GM13976 (cell line): ENCODE data around the gene NSD1.
"Not testable (repeated sequence)": the region's sequence is repeated elsewhere in the genome, so short reads cannot be mapped to it uniquely, and the experiment has no call there.

Experiments
- DNase-seq: peaks from one replicate; pipeline ENCODE4 v3.0.0; 2012; ENCODE audit warnings: low spot score
- CTCF ChIP-seq: IDR thresholded peaks from 2 replicates; pipeline ENCODE4 v1.5.1; 2012; ENCODE audit warnings: borderline replicate concordance, mild to moderate bottlenecking; ENCODE audit not compliant: insufficient read depth; ENCODE audit errors: extremely low read depth, missing control alignments, control extremely low read depth
- in situ Hi-C: fragments of 300-500 bp; cut with MboI; formaldehyde crosslinking; loops from one replicate; pipeline ENCODE4 v1.12.0; 2022; ENCODE audit warnings: low sequenced_read_pairs, mixed read lengths, inconsistent platforms; ENCODE audit not compliant: unreplicated experiment

Gene NSD1

GRCh38 chr5:177163500-177163899 lies 29.9 kb downstream of the NSD1 start:
- in situ Hi-C loops: no loop called here
- DNase-seq: no peak
- no peak for TF ChIP-seq CTCF

- in situ Hi-C loops: no loop called here
- TF ChIP-seq CTCF: no peak
- DNase-seq: no peak
Measured at GRCh38 chr5:177169271-177169670, 35.7 kb downstream of the NSD1 start.

GRCh38 chr5:177171961-177172360 lies 38.4 kb downstream of the NSD1 start:
- DNase-seq: no peak
- in situ Hi-C loops: no loop called here
- no peak for TF ChIP-seq CTCF

GRCh38 chr5:177175336-177175735 lies 41.8 kb downstream of the NSD1 start:
- in situ Hi-C loops: no loop called here
- no peak for DNase-seq
- TF ChIP-seq CTCF: no peak

GRCh38 chr5:177176175-177176711 lies 42.7 kb downstream of the NSD1 start:
- no peak for TF ChIP-seq CTCF
- in situ Hi-C loops: no loop called here
- no peak for DNase-seq

GRCh38 chr5:177177847-177178437 lies 44.4 kb downstream of the NSD1 start:
- in situ Hi-C loops, DNase-seq: not testable (repeated sequence)

GRCh38 chr5:177178733-177179304 lies 45.2 kb downstream of the NSD1 start:
- no peak for DNase-seq
- in situ Hi-C loops: no loop called here
- no peak for TF ChIP-seq CTCF
